GM12878 (cell line): ENCODE measurements around the gene RNF130.

Source experiments
- CHD2 ChIP-seq: IDR thresholded peaks from 2 replicates; pipeline ENCODE4 v1.6.1; 2011; ENCODE audit warnings: low read depth, low read length, improper control_type of control experiment, borderline replicate concordance
- CHD4 ChIP-seq: fragments of 200-600 bp; sonication (generic); IDR thresholded peaks from 2 replicates; pipeline ENCODE4 v1.6.1; 2016; ENCODE audit warnings: mild to moderate bottlenecking
- EZH2 ChIP-seq: IDR thresholded peaks from 2 replicates; pipeline ENCODE4 v1.6.1; 2012; ENCODE audit warnings: low read depth, mild to moderate bottlenecking, control low read depth, inconsistent platforms, low read length, borderline replicate concordance; ENCODE audit not compliant: control insufficient read depth
- GABPA ChIP-seq: IDR thresholded peaks from 2 replicates; pipeline ENCODE4 v1.6.1; 2014; ENCODE audit warnings: antibody characterized with exemption, low read depth, mild to moderate bottlenecking, inconsistent platforms
- HDAC2 ChIP-seq: fragments of 200-600 bp; sonication (generic); IDR thresholded peaks from 2 replicates; pipeline ENCODE4 v1.6.1; 2017
- HDGF ChIP-seq: fragments of 450-650 bp; IDR thresholded peaks from 2 replicates; pipeline ENCODE4 v1.6.1; 2016; ENCODE audit warnings: antibody characterized with exemption
- NRF1 ChIP-seq: conservative IDR thresholded peaks from 2 replicates; pipeline ENCODE4 v1.6.1; 2011; ENCODE audit warnings: mild to moderate bottlenecking, low read depth, low read length, improper control_type of control experiment
- SRF ChIP-seq, 2 experiments: IDR thresholded peaks; 2 replicates each; pipeline ENCODE4 v1.6.1; 2011; ENCODE audit warnings: low read depth in 2 of 2, low read length in 2 of 2, mild to moderate bottlenecking in 1 of 2, moderate library complexity in 1 of 2
- YBX1 ChIP-seq: fragments of 450-650 bp; IDR thresholded peaks from 2 replicates; pipeline ENCODE4 v1.6.1; 2016; ENCODE audit warnings: antibody characterized with exemption
- ZNF207 ChIP-seq: fragments of 450-650 bp; IDR thresholded peaks from 2 replicates; pipeline ENCODE4 v1.6.1; 2014; ENCODE audit warnings: antibody characterized with exemption, mild to moderate bottlenecking, borderline replicate concordance
- ZNF274 ChIP-seq: IDR thresholded peaks from one replicate; pipeline ENCODE4 v1.8.0; 2011; ENCODE audit not compliant: insufficient read length, insufficient read depth
- TF ChIP-seq, protein P1 (sequence below), 3 experiments: IDR thresholded peaks in 2 of 3; conservative IDR thresholded peaks in 1 of 3; 2 replicates each; pipeline ENCODE4 v1.5.1; 2011; ENCODE audit warnings: low read depth in 3 of 3, low read length in 3 of 3, mild to moderate bottlenecking in 3 of 3, control low read depth in 2 of 3, moderate library complexity in 2 of 3, inconsistent platforms in 1 of 3, mixed read lengths in 1 of 3; ENCODE audit not compliant: control insufficient read depth in 2 of 3, insufficient read depth in 1 of 3; ENCODE audit errors: extremely low read depth in 1 of 3
- TF ChIP-seq, protein P2 (sequence below): IDR thresholded peaks from 2 replicates; pipeline ENCODE4 v1.6.1; 2012; ENCODE audit warnings: low read depth, low read length, improper control_type of control experiment

DNA sequence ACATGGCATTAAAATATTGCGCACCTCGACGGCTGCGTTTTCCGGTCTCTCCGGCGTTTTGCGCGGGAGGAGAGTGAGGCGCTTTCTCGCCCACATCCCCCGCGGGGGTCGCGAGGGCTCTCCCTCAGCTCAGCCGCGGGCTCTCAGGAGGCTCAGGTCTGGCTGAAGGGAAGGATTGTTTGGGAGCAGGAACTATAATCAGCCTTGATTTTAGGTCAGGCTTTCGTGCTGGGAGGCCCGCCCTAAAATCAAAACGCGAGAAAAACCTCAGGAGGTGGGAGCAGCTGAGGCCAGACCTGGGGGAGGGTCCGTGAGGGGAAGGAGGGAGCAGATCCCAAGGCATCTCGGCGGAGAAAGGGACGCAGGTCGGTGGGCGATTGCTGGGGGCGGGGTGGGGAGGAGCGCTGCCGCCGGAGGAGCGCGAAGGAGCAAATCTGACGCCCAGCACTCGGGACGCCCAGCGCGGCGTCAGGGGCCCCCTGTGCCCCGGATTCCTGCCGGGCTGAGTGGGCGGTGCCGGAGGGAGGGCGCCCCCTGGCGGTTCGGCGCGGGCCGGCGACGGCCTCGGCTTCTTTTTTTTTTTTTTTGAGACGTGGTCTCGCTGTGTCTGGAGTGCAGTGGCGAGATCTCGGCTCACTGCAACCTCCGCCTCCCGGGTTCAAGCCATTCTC is 18.7 kb upstream of the RNF130 start:
- TF ChIP-seq, protein P1, sequence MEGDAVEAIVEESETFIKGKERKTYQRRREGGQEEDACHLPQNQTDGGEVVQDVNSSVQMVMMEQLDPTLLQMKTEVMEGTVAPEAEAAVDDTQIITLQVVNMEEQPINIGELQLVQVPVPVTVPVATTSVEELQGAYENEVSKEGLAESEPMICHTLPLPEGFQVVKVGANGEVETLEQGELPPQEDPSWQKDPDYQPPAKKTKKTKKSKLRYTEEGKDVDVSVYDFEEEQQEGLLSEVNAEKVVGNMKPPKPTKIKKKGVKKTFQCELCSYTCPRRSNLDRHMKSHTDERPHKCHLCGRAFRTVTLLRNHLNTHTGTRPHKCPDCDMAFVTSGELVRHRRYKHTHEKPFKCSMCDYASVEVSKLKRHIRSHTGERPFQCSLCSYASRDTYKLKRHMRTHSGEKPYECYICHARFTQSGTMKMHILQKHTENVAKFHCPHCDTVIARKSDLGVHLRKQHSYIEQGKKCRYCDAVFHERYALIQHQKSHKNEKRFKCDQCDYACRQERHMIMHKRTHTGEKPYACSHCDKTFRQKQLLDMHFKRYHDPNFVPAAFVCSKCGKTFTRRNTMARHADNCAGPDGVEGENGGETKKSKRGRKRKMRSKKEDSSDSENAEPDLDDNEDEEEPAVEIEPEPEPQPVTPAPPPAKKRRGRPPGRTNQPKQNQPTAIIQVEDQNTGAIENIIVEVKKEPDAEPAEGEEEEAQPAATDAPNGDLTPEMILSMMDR (IDR thresholded peaks at IDR 0.05 in 2 of 3, conservative IDR thresholded peaks at IDR 0.05 in 1 of 3; ENCODE audit: control insufficient read depth in 2 of 3, extremely low read depth in 1 of 3, insufficient read depth in 1 of 3, low read depth in 3 of 3, low read length in 3 of 3): peak; percentile 54 to 70 (median 57); a peak in 5 of 6 replicates
- TF ChIP-seq ZNF207 (no peak), CHD2 (no peak), HDAC2 (no peak), CHD4 (no peak), YBX1 (no peak), ZNF274 (no peak), SRF (IDR thresholded peaks at IDR 0.05; ENCODE audit: low read depth in 2 of 2, low read length in 2 of 2) (no peak), NRF1 (no peak), GABPA (no peak), HDGF (no peak), EZH2 (no peak)
- TF ChIP-seq, protein P2, sequence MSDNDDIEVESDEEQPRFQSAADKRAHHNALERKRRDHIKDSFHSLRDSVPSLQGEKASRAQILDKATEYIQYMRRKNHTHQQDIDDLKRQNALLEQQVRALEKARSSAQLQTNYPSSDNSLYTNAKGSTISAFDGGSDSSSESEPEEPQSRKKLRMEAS: no peak
